KOPT-K1 (cell line): ENCODE data around the gene LPIN1.

ENCODE experiments used
- H3K27ac ChIP-seq: fragments of 200-600 bp; sonication (generic); 2 replicates; pipeline ENCODE4 v1.5.1; 2016; ENCODE audit warnings: antibody characterized with exemption, mild to moderate bottlenecking, low read depth, low read length; ENCODE audit not compliant: poor library complexity, severe bottlenecking
- H3K36me3 ChIP-seq: fragments of 200-600 bp; sonication (generic); 2 replicates; pipeline ENCODE4 v1.5.1; 2017; ENCODE audit warnings: antibody characterized with exemption, mild to moderate bottlenecking, low read length, moderate library complexity; ENCODE audit not compliant: insufficient read depth
- H3K9me3 ChIP-seq: fragments of 200-600 bp; sonication (generic); 2 replicates; pipeline ENCODE4 v1.5.1; 2017; ENCODE audit warnings: antibody characterized with exemption, low read length, mild to moderate bottlenecking; ENCODE audit not compliant: insufficient read depth, poor library complexity, severe bottlenecking

Gene LPIN1

DNA sequence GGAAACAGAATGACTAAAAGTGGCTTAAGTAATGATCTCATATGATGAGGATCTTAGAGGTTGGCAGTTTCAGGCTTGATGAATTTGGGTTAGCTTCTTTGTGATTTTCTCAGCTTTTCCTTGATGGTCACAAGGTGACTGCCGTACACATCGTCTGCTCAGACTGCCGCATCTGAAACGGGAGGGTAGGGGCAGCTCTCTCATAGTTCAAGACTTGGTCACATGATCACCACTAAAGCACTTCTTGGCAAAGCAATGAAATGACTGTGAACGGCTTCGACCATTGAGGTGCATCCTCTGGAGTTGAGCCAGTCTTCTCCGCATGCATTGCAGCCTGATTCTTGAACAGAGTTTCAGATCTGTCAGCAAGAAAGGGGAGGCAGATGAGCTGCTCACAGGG lies 43.8 kb downstream of the LPIN1 start:
- H3K36me3 ChIP-seq: peaks cover 100% of the 10 kb centered on the region
- peaks cover 11% of the 10 kb centered on the region for H3K9me3 ChIP-seq
- no peak overlapping the region for H3K27ac ChIP-seq

- Histone ChIP-seq H3K27ac (no peak overlapping the region), H3K36me3 (peaks cover 100% of the 10 kb centered on the region)
Observed at GRCh38 chr2:11795590-11795989, 49.2 kb downstream of the LPIN1 start.

GRCh38 chr2:11796190-11797171 lies 50.0 kb downstream of the LPIN1 start:
- Histone ChIP-seq H3K36me3 (peaks cover 100% of the 10 kb centered on the region), H3K9me3 (no peaks in the 10 kb centered on the region)

More at GRCh38 chr2:11795590-11795989, 49.2 kb downstream of the LPIN1 start:
- peaks cover 5% of the 10 kb centered on the region for H3K9me3 ChIP-seq

GRCh38 chr2:11797846-11798245 lies 51.4 kb downstream of the LPIN1 start:
- Histone ChIP-seq H3K27ac (no peak overlapping the region), H3K9me3 (no peaks in the 10 kb centered on the region), H3K36me3 (peaks cover 97% of the 10 kb centered on the region)

More at GRCh38 chr2:11796190-11797171, 50.0 kb downstream of the LPIN1 start:
- H3K27ac ChIP-seq: no peak overlapping the region

DNA sequence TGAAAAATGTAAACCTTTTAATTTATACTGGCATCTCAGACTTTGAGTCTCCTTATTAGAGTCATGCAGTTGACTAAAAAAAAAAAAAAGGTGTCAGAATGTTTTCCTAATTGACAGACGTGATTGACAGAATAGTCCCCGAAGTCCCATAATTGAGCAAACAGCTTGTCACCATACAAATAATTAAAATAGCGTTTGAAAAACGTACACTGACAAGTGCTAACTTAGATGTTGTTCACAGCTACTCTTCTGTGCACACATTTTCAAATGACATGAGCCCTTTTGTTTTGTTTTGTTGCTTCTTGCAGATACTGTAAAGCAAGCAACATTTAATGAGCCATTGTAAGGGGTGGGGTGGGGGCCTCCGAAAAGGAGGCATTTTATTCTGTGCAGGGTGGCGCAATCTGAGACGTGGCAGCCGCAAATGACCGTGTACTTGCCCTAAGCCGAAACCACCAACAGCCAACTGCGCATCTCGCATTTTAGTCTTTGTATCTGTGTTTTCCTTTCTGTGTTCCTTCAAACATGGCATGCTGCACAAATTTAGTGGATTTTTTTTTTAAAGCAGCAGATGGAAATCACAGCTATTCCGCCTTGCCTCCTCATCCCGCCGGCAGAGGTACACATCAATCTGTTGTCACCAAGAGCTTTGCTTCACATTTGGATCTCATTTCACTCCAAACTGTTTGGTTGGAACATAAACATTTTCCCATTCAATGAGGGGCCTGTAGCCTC lies 52.4 kb downstream of the LPIN1 start:
- Histone ChIP-seq H3K9me3 (no peaks in the 10 kb centered on the region), H3K27ac (no peak overlapping the region), H3K36me3 (peaks cover 97% of the 10 kb centered on the region)

GRCh38 chr2:11799826-11800225 lies 53.4 kb downstream of the LPIN1 start:
- H3K27ac ChIP-seq: no peak overlapping the region
- H3K9me3 ChIP-seq: no peaks in the 10 kb centered on the region
- peaks cover 97% of the 10 kb centered on the region for H3K36me3 ChIP-seq

DNA sequence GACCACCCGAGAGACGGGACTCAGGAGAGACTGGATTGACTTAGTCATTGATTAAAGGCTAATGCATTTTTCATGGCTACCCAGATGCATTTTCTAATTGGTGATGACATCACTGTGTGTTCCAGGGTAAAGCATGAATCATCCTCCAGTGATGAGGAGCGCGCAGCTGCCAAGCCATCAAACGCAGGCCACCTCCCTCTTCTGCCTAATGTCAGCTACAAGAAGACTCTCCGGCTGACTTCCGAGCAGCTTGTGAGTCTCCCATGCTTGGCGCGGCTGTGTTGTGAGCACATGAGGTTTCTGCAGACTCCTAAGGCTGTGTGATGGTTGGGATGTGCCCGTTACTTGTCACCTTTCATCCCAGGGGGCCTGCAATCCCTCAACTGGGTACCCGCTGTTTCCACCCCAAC lies 56.4 kb downstream of the LPIN1 start:
- Histone ChIP-seq H3K9me3 (no peaks in the 10 kb centered on the region), H3K36me3 (peaks cover 97% of the 10 kb centered on the region), H3K27ac (no peak overlapping the region)

DNA sequence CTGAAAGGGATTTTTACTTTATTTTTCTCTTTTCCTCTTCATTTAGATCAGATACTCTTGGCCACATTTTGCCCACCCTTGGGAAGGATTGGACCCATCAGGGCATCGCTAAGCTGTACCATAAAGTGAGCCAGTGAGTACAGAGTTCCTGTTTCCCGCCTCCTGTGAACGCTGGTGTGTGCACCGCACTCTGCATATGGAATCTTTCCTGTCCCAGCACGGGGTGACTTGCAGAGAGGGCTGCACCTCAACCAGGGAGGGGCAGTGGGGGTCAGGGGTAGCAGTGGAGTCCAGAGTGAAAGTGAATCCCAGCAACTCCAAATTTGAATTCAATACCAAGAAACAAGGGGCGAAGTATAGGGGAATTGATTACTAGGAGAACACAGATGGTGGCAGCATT lies 58.6 kb downstream of the LPIN1 start:
- Histone ChIP-seq H3K36me3 (peaks cover 97% of the 10 kb centered on the region), H3K27ac (no peak overlapping the region), H3K9me3 (no peaks in the 10 kb centered on the region)

DNA sequence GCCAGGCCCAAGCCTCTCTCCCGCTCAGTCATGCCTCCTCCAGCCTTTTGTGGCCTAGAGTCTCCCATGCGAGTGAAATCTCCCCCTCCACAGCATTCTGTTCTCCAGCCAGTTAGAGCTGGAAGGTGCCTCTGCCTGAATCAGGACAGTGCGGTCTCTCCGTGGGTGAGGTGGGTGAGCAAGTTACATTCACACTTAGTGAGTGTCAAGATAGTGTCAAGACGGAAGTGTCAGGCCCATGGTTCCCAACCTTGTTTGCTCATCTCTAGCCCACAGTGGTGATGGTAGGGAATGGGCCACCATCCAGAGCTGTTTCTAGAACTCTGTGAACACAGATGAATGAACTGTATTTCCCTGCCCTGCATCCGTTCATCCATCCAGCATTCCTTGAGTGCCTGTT lies 59.5 kb downstream of the LPIN1 start:
- Histone ChIP-seq H3K9me3 (no peaks in the 10 kb centered on the region), H3K36me3 (peaks cover 97% of the 10 kb centered on the region), H3K27ac (no peak overlapping the region)

GRCh38 chr2:11807156-11808015 lies 61.0 kb downstream of the LPIN1 start:
- peaks cover 95% of the 10 kb centered on the region for H3K36me3 ChIP-seq
- no peaks in the 10 kb centered on the region for H3K9me3 ChIP-seq
- no peak overlapping the region for H3K27ac ChIP-seq

GRCh38 chr2:11808016-11808400 lies 61.6 kb downstream of the LPIN1 start:
- H3K36me3 ChIP-seq: peaks cover 95% of the 10 kb centered on the region
- no peak overlapping the region for H3K27ac ChIP-seq
- H3K9me3 ChIP-seq: no peaks in the 10 kb centered on the region

- Histone ChIP-seq H3K27ac (no peak overlapping the region), H3K36me3 (peaks cover 85% of the 10 kb centered on the region), H3K9me3 (no peaks in the 10 kb centered on the region)
Observed at GRCh38 chr2:11809586-11810236, 63.3 kb downstream of the LPIN1 start.

DNA sequence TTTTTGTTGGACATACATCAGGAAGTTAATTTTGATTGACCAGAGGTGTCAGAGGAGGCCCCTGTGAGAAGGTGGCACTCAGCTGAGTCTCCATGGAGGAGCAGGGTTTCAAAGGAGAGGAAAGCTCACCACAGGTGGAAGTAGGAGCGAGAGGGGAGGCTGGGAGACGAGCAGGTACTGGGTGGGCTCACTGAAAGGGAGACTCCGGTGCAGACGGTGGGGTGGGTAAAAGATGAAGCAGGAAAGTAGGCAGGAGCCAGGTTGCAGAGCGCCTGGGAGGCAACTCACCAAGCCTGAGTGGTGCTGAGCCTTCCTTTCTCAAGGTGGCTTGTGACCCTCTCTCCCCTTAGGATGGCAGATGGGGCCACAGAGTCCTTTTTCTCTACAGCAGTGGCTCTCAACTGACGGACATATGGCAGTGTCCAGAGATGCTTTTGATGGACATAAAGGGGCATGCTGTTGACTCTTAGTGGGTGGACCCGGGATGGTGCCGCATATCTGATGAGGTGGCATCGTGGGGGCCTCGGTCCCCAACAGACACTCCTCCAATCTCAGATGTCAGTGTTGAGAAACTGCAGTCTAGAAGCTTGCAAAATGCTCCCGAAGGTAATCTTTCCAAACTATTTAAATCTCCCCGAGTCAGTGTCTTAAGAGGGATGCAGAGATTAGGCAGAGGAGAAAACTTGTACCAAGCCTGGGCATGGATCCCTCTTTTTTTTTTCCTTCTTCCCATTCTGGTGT lies 64.0 kb downstream of the LPIN1 start:
- H3K36me3 ChIP-seq: peaks cover 85% of the 10 kb centered on the region
- H3K27ac ChIP-seq: no peak overlapping the region
- no peaks in the 10 kb centered on the region for H3K9me3 ChIP-seq
